HUES64 (cell line): ENCODE measurements around the gene STK39.
A peak's percentile ranks its signal among the peaks of the same experiment; 100 is the strongest.

Experiments used
- H3K27ac ChIP-seq: 2 replicates; pipeline ENCODE4 v1.7.0; 2013; ENCODE audit warnings: low read depth, low read length, inconsistent platforms
- H3K27me3 ChIP-seq: 2 replicates; pipeline ENCODE4 v1.6.1; 2013; ENCODE audit warnings: mild to moderate bottlenecking, low read length; ENCODE audit not compliant: insufficient read depth
- H3K36me3 ChIP-seq: 2 replicates; pipeline ENCODE4 v1.6.1; 2013; ENCODE audit warnings: mild to moderate bottlenecking, low read length; ENCODE audit not compliant: insufficient read depth
- H3K4me1 ChIP-seq: 2 replicates; pipeline ENCODE4 v1.6.1; 2013; ENCODE audit warnings: mild to moderate bottlenecking, low read length, moderate library complexity; ENCODE audit not compliant: insufficient read depth
- H3K4me3 ChIP-seq: 2 replicates; pipeline ENCODE4 v1.5.1; 2013; ENCODE audit warnings: mild to moderate bottlenecking, low read length, moderate library complexity
- H3K9ac ChIP-seq: 2 replicates; pipeline ENCODE4 v1.6.1; 2013; ENCODE audit warnings: mild to moderate bottlenecking, low read depth, low read length
- H3K9me3 ChIP-seq: 2 replicates; pipeline ENCODE4 v1.6.1; 2013; ENCODE audit warnings: low read depth, low read length; ENCODE audit not compliant: insufficient read depth
- WGBS: fragments of 150-250, 120-280 bp; methylation state at CpG from one replicate; pipeline ENCODE4 v1.1.7; 2013; ENCODE audit warnings: missing lambda C conversion rate; 5-methylcytosine and 5-hydroxymethylcytosine counted together

STK39 gene

DNA sequence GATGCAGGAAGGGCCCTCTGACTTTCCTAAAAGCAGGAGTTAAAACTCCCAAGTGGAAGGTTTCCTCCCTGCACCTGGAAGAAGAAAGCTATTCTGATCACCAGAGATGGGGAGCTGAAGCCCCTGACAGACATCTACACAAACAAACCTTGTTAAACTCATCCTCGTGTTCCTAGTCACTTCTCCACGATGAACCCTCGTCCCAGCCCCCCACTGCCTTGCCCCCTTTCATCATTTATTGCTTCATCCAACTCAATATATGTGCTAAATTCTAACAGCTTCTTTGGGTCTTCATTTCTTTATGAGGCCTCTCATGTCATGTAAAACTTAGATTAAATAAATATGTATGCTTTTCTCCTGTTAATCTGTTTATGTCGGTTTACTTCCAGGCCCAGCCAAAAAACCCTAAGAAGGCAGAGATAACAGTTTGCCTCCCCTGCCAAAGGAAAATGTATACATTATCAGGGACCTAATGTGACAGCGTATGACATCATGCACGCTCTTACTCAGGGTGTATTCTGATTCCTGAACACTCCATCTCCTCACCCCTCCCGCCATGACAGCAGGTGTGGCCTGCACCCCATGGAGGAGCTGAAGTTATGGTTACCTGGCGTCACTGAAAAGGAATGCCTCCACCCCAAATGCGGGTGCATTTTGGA is 287.2 kb downstream of the STK39 start:
- no peak overlapping the region for H3K27ac ChIP-seq
- H3K9ac ChIP-seq = no peak overlapping the region
- peaks cover 21% of the 10 kb centered on the region for H3K4me1 ChIP-seq
- H3K36me3 ChIP-seq = no peaks in the 10 kb centered on the region
- no peak overlapping the region for H3K4me3 ChIP-seq
- 90% methylated on average over 9 of the region's 9 CpGs for WGBS
- no peaks in the 10 kb centered on the region for H3K27me3 ChIP-seq
- H3K9me3 ChIP-seq = no peaks in the 10 kb centered on the region

DNA sequence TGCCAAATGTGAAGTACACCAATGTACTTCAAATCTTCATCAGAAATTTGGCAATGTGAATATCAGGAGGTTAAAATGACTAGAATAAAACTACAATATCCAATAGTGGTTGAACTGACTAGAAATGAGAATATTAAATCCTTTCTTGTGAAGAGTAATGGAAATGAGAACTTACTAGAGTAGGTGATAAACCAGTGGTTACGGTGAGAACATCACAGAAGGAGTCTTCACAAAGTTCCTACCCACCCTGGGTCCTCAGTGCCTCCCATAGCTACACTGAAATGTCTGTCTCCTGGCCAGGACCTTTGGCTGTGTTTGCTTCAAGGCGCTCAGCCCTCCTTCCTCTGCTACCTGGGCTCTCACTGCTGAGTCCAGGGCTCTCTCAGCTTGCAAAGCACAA is 289.7 kb downstream of the STK39 start:
- 93% methylated on average over 2 of the region's 2 CpGs for WGBS
- Histone ChIP-seq H3K4me1 (peaks cover 21% of the 10 kb centered on the region), H3K9ac (no peak overlapping the region), H3K36me3 (no peaks in the 10 kb centered on the region), H3K9me3 (no peaks in the 10 kb centered on the region), H3K27ac (no peak overlapping the region), H3K4me3 (no peak overlapping the region), H3K27me3 (no peaks in the 10 kb centered on the region)

DNA sequence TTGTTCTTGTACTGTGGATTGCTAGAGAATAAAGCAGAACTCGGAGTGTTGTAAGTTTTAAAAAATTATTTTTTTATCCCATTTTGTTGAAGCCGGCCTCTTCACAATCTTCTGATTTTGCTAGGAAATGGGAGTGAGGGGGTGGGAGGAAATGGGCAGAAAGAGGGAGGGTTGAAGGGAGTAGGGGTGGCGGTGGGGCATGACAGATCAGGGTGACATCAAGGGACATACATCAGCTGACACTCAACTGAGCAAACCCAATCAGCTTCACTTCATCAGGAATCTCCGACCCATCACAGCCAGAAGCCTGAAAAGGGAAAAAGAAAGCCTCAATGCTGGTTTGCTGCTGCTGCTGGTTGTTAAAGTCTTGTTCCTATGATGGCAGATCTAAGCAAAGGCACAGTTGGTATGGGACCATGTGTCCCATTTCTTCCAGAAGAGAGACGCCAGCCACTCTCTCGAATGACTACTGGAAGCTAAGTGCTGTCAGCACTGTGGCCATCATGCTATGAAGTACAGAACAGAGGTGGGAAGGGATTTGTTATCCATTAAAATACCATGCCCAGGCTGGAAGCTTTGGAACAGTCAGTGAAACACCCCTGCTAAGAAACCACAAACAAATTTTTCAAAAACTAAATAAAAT is 292.0 kb downstream of the STK39 start:
- no peaks in the 10 kb centered on the region for H3K9me3 ChIP-seq
- no peaks in the 10 kb centered on the region for H3K27me3 ChIP-seq
- no peaks in the 10 kb centered on the region for H3K36me3 ChIP-seq
- no peak overlapping the region for H3K9ac ChIP-seq
- 95% methylated on average over 5 of the region's 6 CpGs for WGBS
- no peak overlapping the region for H3K27ac ChIP-seq
- H3K4me3 ChIP-seq = no peak overlapping the region
- H3K4me1 ChIP-seq = 0 out of 2 replicates have a peak, but pooled peaks cover 3% of the 10 kb centered on the region

DNA sequence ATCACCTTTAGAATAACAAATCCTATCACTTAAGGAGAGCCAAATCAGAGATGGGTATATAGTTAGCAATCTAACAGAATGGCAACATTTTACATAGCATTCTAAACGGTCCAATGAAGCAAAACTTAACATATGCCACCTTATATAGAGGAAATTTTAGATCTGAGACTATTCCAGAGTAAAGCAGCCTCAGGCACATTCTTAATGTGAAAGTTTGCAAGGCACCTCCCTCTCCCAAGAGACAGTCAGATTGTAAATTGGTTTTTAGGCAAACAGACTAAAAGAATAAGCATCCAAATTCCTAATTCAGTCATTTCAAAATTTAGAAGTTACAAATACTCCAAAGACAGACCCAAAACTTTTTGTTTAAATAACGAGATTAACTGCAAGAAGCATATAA is 292.9 kb downstream of the STK39 start:
- Histone ChIP-seq H3K27me3 (no peaks in the 10 kb centered on the region), H3K4me1 (no peaks in the 10 kb centered on the region)
- 100% methylated on average over 2 of the region's 2 CpGs for whole genome bisulfite sequencing

GRCh38 chr2:167953776-167954175 is 293.6 kb downstream of the STK39 start:
- no CpG with 5 or more reads among the region's 3 CpGs for WGBS
- no peak overlapping the region for H3K4me3 ChIP-seq

More for the DNA sequence above, 292.9 kb downstream of the STK39 start:
- no peak overlapping the region for H3K9ac ChIP-seq
- H3K9me3 ChIP-seq = no peaks in the 10 kb centered on the region
- H3K27ac ChIP-seq = no peak overlapping the region
- H3K36me3 ChIP-seq = no peaks in the 10 kb centered on the region
- no peak overlapping the region for H3K4me3 ChIP-seq

DNA sequence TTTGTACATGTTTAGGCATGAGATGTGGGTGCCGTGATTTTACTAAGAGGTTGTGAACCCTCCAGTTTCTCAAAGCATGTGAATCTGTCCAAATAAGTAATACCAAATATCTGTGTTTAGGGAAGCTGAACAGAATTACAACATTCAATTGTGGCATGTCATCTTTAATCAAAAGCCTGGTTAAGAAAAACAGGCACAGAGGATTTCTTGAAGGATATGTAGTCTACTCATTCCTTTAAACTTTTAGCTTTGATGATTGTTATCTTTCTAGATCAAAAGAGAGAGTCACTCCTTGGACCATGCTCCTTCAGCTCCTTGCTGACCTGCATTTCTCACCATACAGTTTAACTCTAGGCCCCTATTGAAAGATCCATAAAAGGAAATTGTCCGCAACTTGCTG is 296.8 kb downstream of the STK39 start:
- H3K4me1 ChIP-seq = peaks cover 18% of the 10 kb centered on the region
- H3K9me3 ChIP-seq = peaks cover 6% of the 10 kb centered on the region; the same call in 1 of the 2 replicates
- 100% methylated on average over 1 of the region's 2 CpGs for WGBS
- no peak overlapping the region for H3K4me3 ChIP-seq
- no peak overlapping the region for H3K27ac ChIP-seq
- no peaks in the 10 kb centered on the region for H3K36me3 ChIP-seq
- H3K27me3 ChIP-seq = no peaks in the 10 kb centered on the region
- H3K9ac ChIP-seq = no peak overlapping the region

More at GRCh38 chr2:167953776-167954175, 293.6 kb downstream of the STK39 start:
- Histone ChIP-seq H3K9ac (no peak overlapping the region), H3K9me3 (no peaks in the 10 kb centered on the region), H3K27ac (no peak overlapping the region), H3K4me1 (no peaks in the 10 kb centered on the region), H3K36me3 (no peaks in the 10 kb centered on the region), H3K27me3 (no peaks in the 10 kb centered on the region)

DNA sequence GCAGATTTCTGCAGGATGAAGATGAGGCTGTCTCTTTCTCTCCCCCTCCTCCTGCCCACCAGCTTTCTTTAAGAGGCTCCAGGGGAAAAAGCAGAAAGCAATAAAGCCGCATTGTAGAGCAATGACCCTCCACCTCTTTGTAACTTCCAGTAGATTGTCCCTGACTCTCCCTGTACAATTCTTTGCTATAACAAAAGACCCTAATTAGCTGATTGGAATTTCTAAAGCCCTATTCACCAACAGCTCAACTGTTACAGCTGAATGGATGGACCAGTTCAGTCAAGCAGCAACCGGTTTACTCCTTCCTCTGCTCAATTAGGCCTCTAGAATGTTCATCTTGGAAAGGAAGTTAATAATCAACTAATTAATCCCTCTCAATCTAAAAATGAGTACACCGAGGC is 301.0 kb downstream of the STK39 start:
- Histone ChIP-seq H3K27ac (peak overlapping the region; percentile 66), H3K9ac (no peak overlapping the region), H3K4me1 (peaks cover 18% of the 10 kb centered on the region), H3K27me3 (no peaks in the 10 kb centered on the region), H3K36me3 (no peaks in the 10 kb centered on the region), H3K9me3 (peaks cover 6% of the 10 kb centered on the region; the same call in 1 of the 2 replicates), H3K4me3 (no peak overlapping the region)
- 46% methylated on average over 2 of the region's 3 CpGs for WGBS

DNA sequence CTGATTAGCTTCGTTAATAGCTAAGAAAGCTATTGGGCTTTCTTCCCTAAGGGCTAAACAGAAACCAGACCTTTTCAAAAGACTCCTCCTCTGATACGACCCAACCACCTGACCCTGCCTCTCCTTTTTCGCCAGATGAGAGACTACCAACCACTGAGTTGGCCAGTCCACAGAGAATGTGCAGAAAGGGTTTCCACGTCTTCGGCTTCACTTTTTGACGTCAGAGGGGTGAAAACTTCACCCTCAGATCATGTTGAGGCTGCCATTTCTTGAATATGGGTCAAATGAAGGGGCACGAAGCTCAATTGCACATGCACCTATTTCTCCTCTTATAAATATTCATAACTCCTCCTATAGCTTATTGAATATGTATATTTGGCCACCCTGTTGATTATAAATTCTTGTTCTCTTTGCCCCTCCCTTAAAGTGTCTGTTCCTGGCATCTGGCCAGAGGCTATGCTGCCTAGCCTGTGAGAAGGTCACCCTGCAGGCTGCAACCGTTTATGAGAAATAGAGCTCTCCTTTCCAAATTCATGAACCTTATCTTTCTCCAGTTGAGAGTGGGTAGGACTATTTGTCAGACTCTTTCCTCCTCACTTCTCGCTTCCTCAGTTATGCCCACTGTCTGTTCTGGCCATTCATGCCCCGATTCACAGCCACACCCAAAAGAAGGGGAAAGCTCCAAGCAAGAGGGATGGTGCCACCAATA is 301.6 kb downstream of the STK39 start:
- 94% methylated on average over 10 of the region's 10 CpGs for WGBS

GRCh38 chr2:167944825-167945659 is 302.4 kb downstream of the STK39 start:
- Histone ChIP-seq H3K27ac (no peak overlapping the region), H3K4me3 (no peak overlapping the region), H3K36me3 (no peaks in the 10 kb centered on the region), H3K4me1 (peaks cover 18% of the 10 kb centered on the region), H3K9me3 (peaks cover 6% of the 10 kb centered on the region; the same call in 1 of the 2 replicates), H3K27me3 (no peaks in the 10 kb centered on the region), H3K9ac (no peak overlapping the region)
- WGBS = 96% methylated on average over 8 of the region's 8 CpGs

More for the DNA sequence above, 301.6 kb downstream of the STK39 start:
- peaks cover 6% of the 10 kb centered on the region; the same call in 1 of the 2 replicates for H3K9me3 ChIP-seq
- H3K27ac ChIP-seq = peak overlapping the region; percentile 66
- no peak overlapping the region for H3K4me3 ChIP-seq
- H3K4me1 ChIP-seq = peaks cover 18% of the 10 kb centered on the region
- no peak overlapping the region for H3K9ac ChIP-seq
- no peaks in the 10 kb centered on the region for H3K36me3 ChIP-seq
- H3K27me3 ChIP-seq = no peaks in the 10 kb centered on the region

GRCh38 chr2:167943897-167944296 is 303.5 kb downstream of the STK39 start:
- no peaks in the 10 kb centered on the region for H3K36me3 ChIP-seq
- WGBS = no CpG with 5 or more reads among the region's 1 CpG
- H3K27ac ChIP-seq = no peak overlapping the region
- no peak overlapping the region for H3K9ac ChIP-seq
- peaks cover 6% of the 10 kb centered on the region; the same call in 1 of the 2 replicates for H3K9me3 ChIP-seq
- peaks cover 18% of the 10 kb centered on the region for H3K4me1 ChIP-seq
- no peak overlapping the region for H3K4me3 ChIP-seq
- H3K27me3 ChIP-seq = no peaks in the 10 kb centered on the region
